Measurements from ENCODE around the gene C1QA.

Gene C1QA

GRCh38 chr1:22637907-22638445 lies 1.5 kb downstream of the C1QA start:
- Mint-ChIP-seq H3K4me1 (ENCODE audit: low read depth in 2 of 2) (peaks cover 4 to 7% of the 10 kb centered on the region in 2 donors), H3K36me3 (ENCODE audit: insufficient read depth) (no peaks in the 10 kb centered on the region), H3K9me3 (no peaks in the 10 kb centered on the region), H3K27me3 (peaks cover 23 to 65% of the 10 kb centered on the region in 2 donors), H3K27ac (no peak overlapping the region), H3K4me3 (no peak overlapping the region)
- DNase-seq, result no peak
- no peak for ATAC-seq (replicated peaks)

- Mint-ChIP-seq H3K27ac (no peak overlapping the region), H3K36me3 (ENCODE audit: insufficient read depth) (no peaks in the 10 kb centered on the region), H3K27me3 (peaks cover 18 to 65% of the 10 kb centered on the region in 2 donors), H3K4me1 (ENCODE audit: low read depth in 2 of 2) (peaks cover 4% of the 10 kb centered on the region in 2 donors), H3K4me3 (no peak overlapping the region), H3K9me3 (no peaks in the 10 kb centered on the region)
- DNase-seq (no peak), ATAC-seq (replicated peaks) (no peak)
These were observed 2.2 kb downstream of the C1QA start for GRCh38 chr1:22638476-22639234.

GRCh38 chr1:22639286-22639685 lies 2.9 kb downstream of the C1QA start:
- Mint-ChIP-seq H3K4me1 (ENCODE audit: low read depth in 2 of 2) (no peaks in the 10 kb centered on the region), H3K4me3 (no peak overlapping the region), H3K27me3 (peaks cover 15 to 62% of the 10 kb centered on the region in 2 donors), H3K27ac (no peak overlapping the region), H3K36me3 (ENCODE audit: insufficient read depth) (no peaks in the 10 kb centered on the region), H3K9me3 (no peaks in the 10 kb centered on the region)
- ATAC-seq (replicated peaks), result no peak
- no peak for DNase-seq

GRCh38 chr1:22641247-22641646 lies 4.8 kb downstream of the C1QA start:
- Mint-ChIP-seq H3K9me3 (no peaks in the 10 kb centered on the region), H3K4me1 (ENCODE audit: low read depth in 2 of 2) (no peaks in the 10 kb centered on the region), H3K27me3 (peaks cover 26 to 78% of the 10 kb centered on the region in 2 donors), H3K27ac (no peak overlapping the region), H3K4me3 (no peak overlapping the region), H3K36me3 (ENCODE audit: insufficient read depth) (no peaks in the 10 kb centered on the region)
- no peak for DNase-seq
- no peak for ATAC-seq (replicated peaks)

GRCh38 chr1:22641906-22642636 lies 5.6 kb downstream of the C1QA start:
- no peak overlapping the region for H3K4me3 Mint-ChIP-seq
- no peaks in the 10 kb centered on the region for H3K36me3 Mint-ChIP-seq (ENCODE audit: insufficient read depth)
- no peak overlapping the region for H3K27ac Mint-ChIP-seq
- no peaks in the 10 kb centered on the region for H3K9me3 Mint-ChIP-seq
- peaks cover 24 to 71% of the 10 kb centered on the region in 2 donors for H3K27me3 Mint-ChIP-seq
- ATAC-seq (replicated peaks) (peak; percentile 77), DNase-seq (peak; percentile 49 to 61 (median 60))
- no peaks in the 10 kb centered on the region for H3K4me1 Mint-ChIP-seq (ENCODE audit: low read depth in 2 of 2)

GRCh38 chr1:22643381-22643780 lies 7.0 kb downstream of the C1QA start, which contains the start of gene C1QC:
C1QC (plus strand) TSS chr1:22643633; CDS start chr1:22644024, 391 bp downstream.
- ATAC-seq (replicated peaks), result no peak
- Mint-ChIP-seq H3K4me1 (ENCODE audit: low read depth in 2 of 2) (no peaks in the 10 kb centered on the region), H3K27me3 (peaks cover 20 to 76% of the 10 kb centered on the region in 2 donors), H3K27ac (no peak within 1 kb of the TSS), H3K36me3 (ENCODE audit: insufficient read depth) (no peaks in the 10 kb centered on the region), H3K4me3 (no peak within 1 kb of the TSS), H3K9me3 (no peaks in the 10 kb centered on the region)
- no peak for DNase-seq

- no peak overlapping the region for H3K27ac Mint-ChIP-seq
- peaks cover 20 to 75% of the 10 kb centered on the region in 2 donors for H3K27me3 Mint-ChIP-seq
- H3K4me1 Mint-ChIP-seq (ENCODE audit: low read depth in 2 of 2), result no peaks in the 10 kb centered on the region
- DNase-seq (no peak), ATAC-seq (replicated peaks) (no peak)
- H3K4me3 Mint-ChIP-seq, result no peak overlapping the region
- no peaks in the 10 kb centered on the region for H3K36me3 Mint-ChIP-seq (ENCODE audit: insufficient read depth)
- no peaks in the 10 kb centered on the region for H3K9me3 Mint-ChIP-seq
These were observed 7.5 kb downstream of the C1QA start for GRCh38 chr1:22643928-22644327.

- Mint-ChIP-seq H3K27me3 (peaks cover 20 to 70% of the 10 kb centered on the region in 2 donors), H3K36me3 (ENCODE audit: insufficient read depth) (no peaks in the 10 kb centered on the region), H3K27ac (no peak overlapping the region), H3K4me1 (ENCODE audit: low read depth in 2 of 2) (no peaks in the 10 kb centered on the region), H3K4me3 (no peak overlapping the region), H3K9me3 (no peaks in the 10 kb centered on the region)
- DNase-seq, result no peak
- no peak for ATAC-seq (replicated peaks)
These were observed 9.5 kb downstream of the C1QA start for GRCh38 chr1:22645931-22646330.

GRCh38 chr1:22646384-22646783 lies 10.0 kb downstream of the C1QA start:
- H3K27me3 Mint-ChIP-seq, result peaks cover 20 to 72% of the 10 kb centered on the region in 2 donors
- H3K4me1 Mint-ChIP-seq (ENCODE audit: low read depth in 2 of 2), result no peaks in the 10 kb centered on the region
- H3K36me3 Mint-ChIP-seq (ENCODE audit: insufficient read depth), result no peaks in the 10 kb centered on the region
- H3K9me3 Mint-ChIP-seq, result no peaks in the 10 kb centered on the region
- H3K4me3 Mint-ChIP-seq, result no peak overlapping the region
- no peak overlapping the region for H3K27ac Mint-ChIP-seq
- ATAC-seq (replicated peaks) (no peak), DNase-seq (no peak)

- DNase-seq (no peak), ATAC-seq (replicated peaks) (no peak)
- Mint-ChIP-seq H3K4me1 (ENCODE audit: low read depth in 2 of 2) (no peaks in the 10 kb centered on the region), H3K27me3 (peaks cover 17 to 63% of the 10 kb centered on the region in 2 donors), H3K4me3 (no peak overlapping the region), H3K36me3 (ENCODE audit: insufficient read depth) (no peaks in the 10 kb centered on the region), H3K9me3 (no peaks in the 10 kb centered on the region), H3K27ac (no peak overlapping the region)
These were observed 13.8 kb downstream of the C1QA start for GRCh38 chr1:22650089-22650693.

- no peak for DNase-seq
- ATAC-seq (replicated peaks), result no peak
- H3K27me3 Mint-ChIP-seq, result peaks cover 16 to 70% of the 10 kb centered on the region in 2 donors
- no peaks in the 10 kb centered on the region for H3K4me1 Mint-ChIP-seq (ENCODE audit: low read depth in 2 of 2)
- H3K9me3 Mint-ChIP-seq, result no peaks in the 10 kb centered on the region
- no peak overlapping the region for H3K4me3 Mint-ChIP-seq
- H3K27ac Mint-ChIP-seq, result no peak overlapping the region
- no peaks in the 10 kb centered on the region for H3K36me3 Mint-ChIP-seq (ENCODE audit: insufficient read depth)
These were observed 15.8 kb downstream of the C1QA start for GRCh38 chr1:22651941-22652856.

- Mint-ChIP-seq H3K9me3 (no peaks in the 10 kb centered on the region), H3K27ac (no peak within 1 kb of the TSS), H3K4me1 (ENCODE audit: low read depth in 2 of 2) (no peaks in the 10 kb centered on the region), H3K4me3 (no peak within 1 kb of the TSS), H3K36me3 (ENCODE audit: insufficient read depth) (no peaks in the 10 kb centered on the region), H3K27me3 (peaks cover 16 to 70% of the 10 kb centered on the region in 2 donors)
- ATAC-seq (replicated peaks), result no peak
- DNase-seq, result no peak
These were observed 16.5 kb downstream of the C1QA start, which contains the start of gene C1QB for GRCh38 chr1:22652881-22653316. C1QB (plus strand) TSS chr1:22653236; CDS start chr1:22659463, 6,227 bp downstream.
